ENCODE data around the gene PDXK.
A peak's percentile ranks its signal among the peaks of the same experiment; 100 is the strongest.

The PDXK gene

DNA sequence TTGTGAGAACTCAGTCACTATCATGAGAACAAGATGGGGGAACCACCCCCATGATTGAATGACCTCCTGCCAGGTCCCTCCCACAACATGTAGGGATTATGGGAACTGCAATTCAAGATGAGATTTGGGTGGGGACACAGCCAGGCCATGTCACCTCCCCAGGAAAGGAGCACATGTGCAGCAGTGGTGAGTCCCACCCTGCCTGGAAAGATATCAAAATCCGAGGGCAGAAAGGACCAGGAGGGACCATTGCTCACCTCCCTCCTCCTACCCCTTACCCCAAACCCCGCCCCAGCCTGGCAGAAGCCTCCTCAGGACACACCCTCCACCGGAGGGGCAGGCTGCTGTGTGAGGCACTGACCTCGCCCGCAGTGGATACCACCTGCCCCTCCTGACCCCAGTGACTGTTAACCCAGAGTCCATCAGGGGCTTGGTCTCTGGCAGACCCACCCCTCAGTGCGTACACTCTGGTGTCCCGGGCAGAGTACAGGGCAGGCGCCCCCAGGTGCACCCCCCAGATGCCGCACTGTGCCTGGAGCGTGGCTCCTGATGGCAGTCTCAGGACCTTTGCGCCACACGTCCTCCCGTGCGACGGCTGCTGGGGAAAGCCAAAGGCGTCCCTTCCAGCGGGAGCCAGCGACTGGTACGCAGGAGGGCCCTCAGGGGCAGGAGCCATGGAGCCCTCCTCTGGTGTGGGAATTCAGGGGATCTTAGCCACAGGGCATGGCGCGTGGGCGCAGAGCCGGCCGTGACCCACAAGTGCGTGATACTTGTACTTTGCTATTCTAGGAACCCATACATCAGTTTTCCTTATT lies 20.9 kb downstream of the PDXK start:
- peaks cover 22% of the 10 kb centered on the region for H3K36me3 ChIP-seq
- no peak overlapping the region for H3K4me3 ChIP-seq (ENCODE audit: low read depth, low read length)
- TF ChIP-seq, protein P1, sequence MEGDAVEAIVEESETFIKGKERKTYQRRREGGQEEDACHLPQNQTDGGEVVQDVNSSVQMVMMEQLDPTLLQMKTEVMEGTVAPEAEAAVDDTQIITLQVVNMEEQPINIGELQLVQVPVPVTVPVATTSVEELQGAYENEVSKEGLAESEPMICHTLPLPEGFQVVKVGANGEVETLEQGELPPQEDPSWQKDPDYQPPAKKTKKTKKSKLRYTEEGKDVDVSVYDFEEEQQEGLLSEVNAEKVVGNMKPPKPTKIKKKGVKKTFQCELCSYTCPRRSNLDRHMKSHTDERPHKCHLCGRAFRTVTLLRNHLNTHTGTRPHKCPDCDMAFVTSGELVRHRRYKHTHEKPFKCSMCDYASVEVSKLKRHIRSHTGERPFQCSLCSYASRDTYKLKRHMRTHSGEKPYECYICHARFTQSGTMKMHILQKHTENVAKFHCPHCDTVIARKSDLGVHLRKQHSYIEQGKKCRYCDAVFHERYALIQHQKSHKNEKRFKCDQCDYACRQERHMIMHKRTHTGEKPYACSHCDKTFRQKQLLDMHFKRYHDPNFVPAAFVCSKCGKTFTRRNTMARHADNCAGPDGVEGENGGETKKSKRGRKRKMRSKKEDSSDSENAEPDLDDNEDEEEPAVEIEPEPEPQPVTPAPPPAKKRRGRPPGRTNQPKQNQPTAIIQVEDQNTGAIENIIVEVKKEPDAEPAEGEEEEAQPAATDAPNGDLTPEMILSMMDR (IDR thresholded peaks at IDR 0.05; ENCODE audit: low read depth, low read length), result no peak
- H3K9me3 ChIP-seq, result no peaks in the 10 kb centered on the region
- H3K4me1 ChIP-seq, result peaks cover 2% of the 10 kb centered on the region; the same call in 1 of the 2 replicates
- DNase-seq, result peak; percentile 40
- H3K27me3 ChIP-seq, result no peaks in the 10 kb centered on the region

DNA sequence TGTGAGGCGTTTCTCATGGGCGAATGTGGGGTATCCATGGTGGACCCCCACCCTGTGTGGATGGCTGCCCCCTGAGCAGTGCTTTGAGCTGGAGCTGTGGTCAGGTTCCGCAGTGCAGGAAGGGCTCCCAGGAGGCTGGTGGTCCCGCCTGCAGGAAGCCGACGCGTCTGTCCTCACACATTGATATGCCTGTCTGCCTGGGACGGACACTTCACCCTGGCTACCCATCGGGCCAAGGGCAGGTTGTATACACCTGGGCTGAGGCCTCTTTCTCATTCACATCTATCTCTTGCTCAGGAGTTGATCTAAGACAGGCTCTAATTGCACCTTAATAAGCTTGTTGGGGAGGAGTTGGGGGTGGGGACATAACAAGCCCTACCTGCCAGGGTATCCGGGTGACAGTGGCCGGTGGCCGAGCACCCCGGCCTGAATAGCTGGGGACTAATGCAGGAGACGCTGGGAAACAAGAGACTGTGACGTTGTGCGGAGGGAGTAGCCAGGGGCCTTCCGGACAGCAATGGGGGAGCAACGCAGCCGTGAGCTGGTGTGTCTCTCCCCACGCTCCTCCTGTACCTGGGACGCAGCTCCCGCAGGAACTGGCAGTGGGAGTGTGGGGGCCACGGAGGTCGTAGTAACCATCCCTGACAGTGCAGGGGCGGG lies 21.7 kb downstream of the PDXK start:
- Histone ChIP-seq H3K27me3 (no peaks in the 10 kb centered on the region), H3K36me3 (peaks cover 23% of the 10 kb centered on the region)

DNA sequence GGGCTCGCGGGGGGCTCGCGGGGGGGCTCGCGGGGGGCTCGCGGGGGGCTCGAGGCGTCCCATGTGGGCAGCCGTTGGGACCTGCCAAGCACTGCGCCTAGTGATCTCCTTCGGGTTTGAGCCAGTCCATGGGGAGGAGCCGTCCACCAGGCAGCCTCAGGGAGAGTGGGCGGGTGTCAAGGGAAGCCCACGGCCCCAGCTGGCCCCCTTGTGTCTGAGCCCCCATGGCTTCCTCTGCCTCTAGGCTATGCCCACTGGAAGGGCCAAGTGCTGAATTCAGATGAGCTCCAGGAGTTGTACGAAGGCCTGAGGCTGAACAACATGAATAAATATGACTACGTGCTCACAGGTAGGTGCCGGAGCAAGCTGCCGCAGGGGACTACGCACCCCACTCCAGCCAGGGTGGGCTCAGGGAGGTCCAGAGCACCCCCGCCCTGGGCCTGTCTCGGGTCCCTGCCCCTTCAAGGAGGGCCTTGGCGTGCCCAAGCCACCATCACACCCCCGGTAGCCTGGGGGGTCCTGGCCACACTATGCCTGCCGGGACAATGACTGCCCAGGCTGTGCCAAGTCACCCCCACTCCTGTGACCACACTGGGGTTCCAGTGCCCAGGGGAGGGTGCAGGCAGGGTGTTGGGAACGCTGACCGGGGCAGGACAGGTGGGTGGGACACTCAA lies 22.6 kb downstream of the PDXK start:
- H3K27me3 ChIP-seq, result no peaks in the 10 kb centered on the region
- no peak overlapping the region for H3K4me3 ChIP-seq (ENCODE audit: low read depth, low read length)
- no peaks in the 10 kb centered on the region for H3K9me3 ChIP-seq
- peak; percentile 43 for DNase-seq
- peaks cover 2% of the 10 kb centered on the region; the same call in 1 of the 2 replicates for H3K4me1 ChIP-seq
- peaks cover 29% of the 10 kb centered on the region for H3K36me3 ChIP-seq
- TF ChIP-seq, protein P1 (IDR thresholded peaks at IDR 0.05; ENCODE audit: low read depth, low read length), result no peak

More for the DNA sequence above, 21.7 kb downstream of the PDXK start:
- Histone ChIP-seq H3K4me3 (ENCODE audit: low read depth, low read length) (no peak overlapping the region), H3K4me1 (peaks cover 2% of the 10 kb centered on the region; the same call in 1 of the 2 replicates), H3K9me3 (no peaks in the 10 kb centered on the region)
- peak; percentile 70 for DNase-seq
- TF ChIP-seq, protein P1 (IDR thresholded peaks at IDR 0.05; ENCODE audit: low read depth, low read length), result no peak

DNA sequence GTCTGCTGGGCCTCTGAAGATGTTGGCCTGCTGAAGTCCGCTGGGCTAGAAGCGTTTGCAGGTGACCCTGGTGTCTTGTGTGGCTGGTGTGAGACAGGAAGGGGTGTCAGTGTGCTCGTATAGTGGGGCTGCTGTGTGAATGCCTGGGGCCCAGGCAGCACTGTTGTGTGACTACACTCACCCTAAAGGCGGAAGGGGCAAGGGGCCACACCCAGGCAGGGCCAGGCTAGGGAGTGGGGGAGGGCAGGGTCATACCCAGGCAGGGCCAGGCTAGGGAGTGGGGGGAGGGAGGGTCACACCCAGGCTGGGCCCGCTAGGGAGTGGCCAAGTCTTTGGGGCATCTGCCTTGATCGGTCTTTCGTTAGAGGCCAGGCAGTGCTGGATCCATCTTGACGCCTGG lies 25.0 kb downstream of the PDXK start:
- Histone ChIP-seq H3K4me1 (peaks cover 2% of the 10 kb centered on the region; the same call in 1 of the 2 replicates), H3K4me3 (ENCODE audit: low read depth, low read length) (no peak overlapping the region), H3K27me3 (no peaks in the 10 kb centered on the region), H3K36me3 (peaks cover 22% of the 10 kb centered on the region), H3K9me3 (no peaks in the 10 kb centered on the region)
- no peak for DNase-seq
- TF ChIP-seq, protein P1 (IDR thresholded peaks at IDR 0.05; ENCODE audit: low read depth, low read length), result no peak

- Histone ChIP-seq H3K27me3 (no peaks in the 10 kb centered on the region), H3K36me3 (peaks cover 22% of the 10 kb centered on the region), H3K9me3 (no peaks in the 10 kb centered on the region), H3K4me3 (ENCODE audit: low read depth, low read length) (no peak overlapping the region), H3K4me1 (peaks cover 2% of the 10 kb centered on the region; the same call in 1 of the 2 replicates)
- no peak for DNase-seq
- TF ChIP-seq, protein P1 (IDR thresholded peaks at IDR 0.05; ENCODE audit: low read depth, low read length), result no peak
Measured at GRCh38 chr21:43744725-43745124, 25.8 kb downstream of the PDXK start.

All from BE2C (cell line).